Keratinocyte (primary cell): ENCODE measurements around the gene GABRR1.

Source experiments
- EZH2 ChIP-seq: IDR thresholded peaks from one replicate; pipeline ENCODE4 v1.6.1; 2012; ENCODE audit warnings: inconsistent platforms, mild to moderate bottlenecking, low read length, moderate library complexity
- TF ChIP-seq, protein P1 (sequence below), 3 experiments: IDR thresholded peaks in 1 of 3; conservative IDR thresholded peaks in 1 of 3; optimal IDR thresholded peaks in 1 of 3; 2 replicates in 2 of 3; 3 replicates in 1 of 3; pipeline versions ENCODE3 to v1.5.1; 2011; ENCODE audit warnings: low read length in 3 of 3, mild to moderate bottlenecking in 3 of 3, moderate library complexity in 2 of 3, control low read depth in 1 of 3, inconsistent platforms in 1 of 3; ENCODE audit not compliant: insufficient read depth in 2 of 3; ENCODE audit errors: extremely low read depth in 1 of 3

DNA sequence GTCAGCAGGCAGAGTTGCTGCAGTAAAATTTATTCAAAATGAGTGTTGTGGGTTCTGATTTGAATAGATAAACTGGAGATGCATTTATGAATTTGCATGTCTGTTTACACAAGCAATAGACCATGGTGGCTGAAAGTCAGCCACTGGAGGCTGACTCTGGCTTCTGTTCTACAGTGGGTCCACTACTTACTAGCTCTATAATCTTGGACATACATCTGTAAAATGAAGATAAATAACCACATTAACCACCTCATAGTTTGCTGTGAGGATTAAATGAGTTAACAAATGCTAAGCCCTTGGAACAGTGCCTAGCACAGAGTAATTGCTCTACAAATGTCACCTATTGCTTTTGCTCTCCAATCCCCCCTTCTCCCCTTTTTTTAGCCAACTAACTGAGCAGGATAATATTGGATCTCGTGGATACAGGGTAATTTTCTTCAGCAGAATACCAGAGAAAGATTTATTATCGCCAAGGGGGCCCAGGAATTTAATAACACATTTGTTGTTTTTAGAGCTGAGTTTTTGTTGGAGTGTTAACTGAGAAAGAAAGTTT, 72.7 kb downstream of the GABRR1 start:
- TF ChIP-seq, protein P1, sequence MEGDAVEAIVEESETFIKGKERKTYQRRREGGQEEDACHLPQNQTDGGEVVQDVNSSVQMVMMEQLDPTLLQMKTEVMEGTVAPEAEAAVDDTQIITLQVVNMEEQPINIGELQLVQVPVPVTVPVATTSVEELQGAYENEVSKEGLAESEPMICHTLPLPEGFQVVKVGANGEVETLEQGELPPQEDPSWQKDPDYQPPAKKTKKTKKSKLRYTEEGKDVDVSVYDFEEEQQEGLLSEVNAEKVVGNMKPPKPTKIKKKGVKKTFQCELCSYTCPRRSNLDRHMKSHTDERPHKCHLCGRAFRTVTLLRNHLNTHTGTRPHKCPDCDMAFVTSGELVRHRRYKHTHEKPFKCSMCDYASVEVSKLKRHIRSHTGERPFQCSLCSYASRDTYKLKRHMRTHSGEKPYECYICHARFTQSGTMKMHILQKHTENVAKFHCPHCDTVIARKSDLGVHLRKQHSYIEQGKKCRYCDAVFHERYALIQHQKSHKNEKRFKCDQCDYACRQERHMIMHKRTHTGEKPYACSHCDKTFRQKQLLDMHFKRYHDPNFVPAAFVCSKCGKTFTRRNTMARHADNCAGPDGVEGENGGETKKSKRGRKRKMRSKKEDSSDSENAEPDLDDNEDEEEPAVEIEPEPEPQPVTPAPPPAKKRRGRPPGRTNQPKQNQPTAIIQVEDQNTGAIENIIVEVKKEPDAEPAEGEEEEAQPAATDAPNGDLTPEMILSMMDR (optimal IDR thresholded peaks at IDR 0.05 in 1 of 3, IDR thresholded peaks at IDR 0.05 in 1 of 3, conservative IDR thresholded peaks at IDR 0.05 in 1 of 3; ENCODE audit: extremely low read depth in 1 of 3, insufficient read depth in 2 of 3, low read length in 3 of 3): no peak
- TF ChIP-seq EZH2: no peak
